ENCODE measurements around the gene RCSD1. TPM values are rescaled to one million over a fixed set of nuclear protein-coding genes. Genes with fewer than 3 reads are reported as not detected.
A peak's percentile ranks its signal among the peaks of the same experiment; 100 is the strongest.
"Not testable (repeated sequence)": the region's sequence is repeated elsewhere in the genome, so short reads cannot be mapped to it uniquely, and the experiment has no call there.

Gene RCSD1, protein sequence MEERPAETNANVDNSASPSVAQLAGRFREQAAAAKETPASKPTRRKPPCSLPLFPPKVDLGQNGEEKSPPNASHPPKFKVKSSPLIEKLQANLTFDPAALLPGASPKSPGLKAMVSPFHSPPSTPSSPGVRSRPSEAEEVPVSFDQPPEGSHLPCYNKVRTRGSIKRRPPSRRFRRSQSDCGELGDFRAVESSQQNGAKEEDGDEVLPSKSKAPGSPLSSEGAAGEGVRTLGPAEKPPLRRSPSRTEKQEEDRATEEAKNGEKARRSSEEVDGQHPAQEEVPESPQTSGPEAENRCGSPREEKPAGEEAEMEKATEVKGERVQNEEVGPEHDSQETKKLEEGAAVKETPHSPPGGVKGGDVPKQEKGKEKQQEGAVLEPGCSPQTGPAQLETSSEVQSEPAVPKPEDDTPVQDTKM
- total RNA-seq = 3.7 TPM

DNA sequence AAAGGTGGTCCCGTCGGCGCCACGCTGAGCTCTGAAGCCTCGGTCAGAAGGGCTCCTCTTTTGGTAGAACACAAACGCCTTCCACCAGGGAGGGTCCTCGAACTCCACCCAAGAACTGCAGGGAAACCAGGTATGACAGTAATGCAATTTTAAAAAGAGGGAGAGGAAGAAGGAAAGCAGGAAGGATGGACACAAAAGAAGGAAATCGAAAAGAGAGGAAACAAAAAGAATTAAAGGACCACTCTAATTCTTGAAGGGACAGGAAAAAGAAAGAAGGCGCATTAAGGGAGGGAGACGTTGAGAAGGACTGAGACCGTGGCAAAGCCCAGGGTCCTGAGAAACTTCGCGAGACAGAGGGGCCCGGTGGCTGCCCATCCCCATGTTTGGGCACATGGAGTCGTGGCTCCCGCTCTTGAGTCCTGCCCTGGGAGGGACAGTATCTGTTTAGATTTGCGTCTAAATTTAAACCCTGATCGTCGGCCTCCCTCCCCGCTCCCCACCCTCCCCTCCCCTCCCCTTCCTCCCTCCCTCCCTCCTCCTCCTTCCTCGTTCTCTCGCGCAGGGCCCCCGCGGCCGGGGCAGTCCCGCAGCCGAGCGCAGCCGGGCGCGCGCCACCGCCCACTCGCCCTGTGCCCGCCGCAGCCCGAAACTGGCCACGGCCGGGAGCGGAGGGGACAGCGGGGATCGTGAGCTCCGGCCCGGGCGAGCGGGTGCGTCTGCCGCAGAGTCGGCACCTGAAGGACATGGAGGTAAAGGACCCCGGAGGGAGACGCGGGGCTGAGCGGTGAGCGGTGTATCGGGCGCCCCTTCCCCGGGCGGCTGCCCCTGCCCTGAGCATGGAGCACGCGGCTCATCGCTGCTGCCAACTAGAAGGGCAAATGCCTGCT, at the start of gene RCSD1:
Gene RCSD1 (plus strand): TSS at position 552 of the 887 bp plus-strand sequence. CDS start 192 bp downstream, at position 744.
- peak; percentile 75 for ATAC-seq
- no peak for DNase-seq (ENCODE audit: low spot score)

DNA sequence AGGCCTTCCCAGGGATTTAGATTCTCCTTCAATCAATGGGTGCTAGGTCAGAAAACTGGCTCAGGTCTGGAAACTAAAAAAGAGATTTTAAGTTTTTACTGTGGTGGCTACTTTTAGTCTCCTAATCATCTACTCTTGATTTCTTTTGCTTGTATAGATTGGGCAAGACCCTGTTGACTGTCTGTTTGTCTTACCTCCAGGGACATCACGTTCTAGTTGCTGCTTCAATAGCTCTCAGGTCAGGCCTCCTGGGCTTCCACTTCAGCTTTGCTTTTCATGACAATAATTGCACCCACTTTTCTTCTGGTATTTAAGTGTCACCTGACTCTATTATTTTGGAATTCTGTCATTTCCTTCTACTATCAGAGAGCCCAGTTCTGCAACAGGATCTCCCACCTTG, 48.0 kb upstream of the RCSD1 start:
- ATAC-seq (peak; percentile 89), DNase-seq (ENCODE audit: low spot score) (no peak)

DNA sequence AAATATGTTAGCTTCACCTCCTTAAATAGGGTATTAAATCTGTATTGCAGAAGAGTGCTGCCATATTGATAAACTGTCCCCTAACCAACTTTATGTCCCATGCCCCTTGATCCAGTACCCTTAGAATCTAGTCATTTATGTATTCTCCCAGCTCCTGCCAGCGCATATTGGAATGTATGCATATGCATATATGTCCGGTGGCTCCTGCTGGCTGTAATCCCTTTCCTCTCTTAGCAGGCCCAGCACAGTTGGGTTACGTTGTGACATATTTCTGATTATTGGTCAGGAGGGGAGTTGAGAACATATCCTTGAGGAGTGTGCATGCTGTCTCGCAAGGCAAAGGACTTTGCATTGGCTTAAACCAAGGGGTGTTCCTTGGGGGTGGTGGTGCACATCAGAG, 47.3 kb upstream of the RCSD1 start:
- ATAC-seq = no peak
- no peak for DNase-seq (ENCODE audit: low spot score)

DNA sequence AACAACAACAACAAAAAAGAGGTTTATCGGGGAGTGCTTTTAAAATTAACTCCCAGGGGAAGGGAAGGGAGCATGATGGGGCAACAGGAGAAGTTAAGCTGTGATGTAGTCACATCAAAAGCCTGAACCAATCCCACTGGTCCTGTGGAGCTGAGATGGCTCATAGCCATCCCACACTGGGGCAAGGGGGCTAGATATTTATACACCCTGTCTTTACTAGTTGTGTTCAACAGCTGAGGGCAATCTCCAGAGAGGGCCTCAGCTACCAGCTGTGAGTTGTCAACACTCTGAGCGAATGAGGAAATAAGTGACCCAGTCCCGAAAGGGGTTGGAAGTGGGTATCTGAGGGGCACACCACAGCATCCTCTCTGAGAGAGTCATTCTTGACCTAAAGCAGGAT, 45.5 kb upstream of the RCSD1 start:
- ATAC-seq = no peak
- no peak for DNase-seq (ENCODE audit: low spot score)

DNA sequence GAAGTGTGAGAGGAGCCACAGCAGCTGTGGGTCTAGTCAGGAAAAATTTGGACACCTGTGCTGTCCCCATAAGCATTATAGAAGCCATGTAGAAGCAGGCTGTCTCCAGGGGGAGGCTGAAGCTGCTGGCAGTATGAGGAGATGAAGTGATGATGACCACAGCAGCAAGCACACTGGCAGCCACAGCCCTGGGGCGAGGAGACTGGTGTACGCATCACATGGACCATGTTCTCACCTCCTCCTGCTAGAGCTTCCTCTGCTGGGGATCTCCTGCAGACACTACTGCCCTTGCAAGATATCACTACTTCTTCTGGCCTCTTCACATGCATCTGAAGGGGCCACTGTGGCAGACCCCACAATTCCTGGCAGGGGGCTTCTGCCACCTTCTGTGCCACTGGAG, 42.7 kb upstream of the RCSD1 start:
- ATAC-seq = no peak

DNA sequence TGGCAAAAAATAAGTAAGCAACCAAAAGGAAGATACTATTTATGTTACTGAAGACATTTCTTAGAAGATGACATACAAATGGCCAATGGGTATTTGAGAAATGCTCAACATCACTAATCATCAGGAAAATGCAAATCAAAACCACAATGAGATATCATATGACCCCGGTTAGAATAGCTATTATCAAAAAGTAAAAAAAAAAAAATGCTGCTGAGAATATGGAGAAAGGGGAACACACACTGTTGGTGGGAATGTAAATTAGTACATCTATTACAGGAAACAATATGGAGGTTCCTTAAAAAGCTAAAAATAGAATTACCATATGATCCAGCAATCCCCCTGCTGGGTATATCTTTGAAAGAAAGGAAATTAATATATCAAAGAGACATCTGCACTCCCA, 42.2 kb upstream of the RCSD1 start:
- no peak for DNase-seq (ENCODE audit: low spot score)
- no peak for ATAC-seq

More for the DNA sequence above, 42.7 kb upstream of the RCSD1 start:
- no peak for DNase-seq (ENCODE audit: low spot score)

DNA sequence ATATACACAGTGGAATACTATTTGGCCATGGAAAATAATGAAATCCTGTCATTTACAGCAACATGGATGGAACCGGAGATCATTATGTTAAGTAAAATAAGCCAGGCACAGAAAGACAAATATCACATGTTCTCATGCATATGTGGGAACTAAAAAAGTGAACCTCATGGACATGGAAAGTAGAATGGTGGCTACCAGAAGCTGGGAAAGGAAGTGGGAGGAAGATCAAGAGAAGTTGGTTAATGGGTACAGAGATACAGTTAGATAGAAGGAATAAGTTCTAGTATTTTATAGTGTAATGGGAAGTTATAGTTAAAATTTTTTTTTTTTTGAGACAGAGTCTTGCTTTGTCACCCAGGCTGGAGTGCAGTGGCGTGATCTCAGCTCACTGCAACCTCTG, 41.7 kb upstream of the RCSD1 start:
- no peak for DNase-seq (ENCODE audit: low spot score)
- ATAC-seq = no peak

DNA sequence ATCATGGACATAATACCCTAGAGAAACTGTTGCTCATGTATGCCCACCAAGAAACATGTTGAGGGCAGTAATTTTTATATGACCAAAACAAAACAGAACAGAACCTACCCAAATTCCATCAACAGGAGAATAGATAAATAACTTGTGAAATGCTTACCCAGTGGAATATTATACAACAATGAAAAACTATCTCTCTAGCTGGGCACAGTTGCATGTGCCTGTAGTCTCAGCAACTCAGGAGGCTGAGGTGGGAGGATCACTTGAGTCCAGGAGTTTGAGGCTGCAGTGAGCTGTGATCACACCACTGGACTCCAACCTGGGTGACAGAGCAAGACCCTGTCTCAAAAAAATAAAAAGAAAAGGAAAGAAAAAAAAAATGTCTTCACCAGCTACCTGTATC, 37.6 kb upstream of the RCSD1 start:
- no peak for DNase-seq (ENCODE audit: low spot score)
- no peak for ATAC-seq

DNA sequence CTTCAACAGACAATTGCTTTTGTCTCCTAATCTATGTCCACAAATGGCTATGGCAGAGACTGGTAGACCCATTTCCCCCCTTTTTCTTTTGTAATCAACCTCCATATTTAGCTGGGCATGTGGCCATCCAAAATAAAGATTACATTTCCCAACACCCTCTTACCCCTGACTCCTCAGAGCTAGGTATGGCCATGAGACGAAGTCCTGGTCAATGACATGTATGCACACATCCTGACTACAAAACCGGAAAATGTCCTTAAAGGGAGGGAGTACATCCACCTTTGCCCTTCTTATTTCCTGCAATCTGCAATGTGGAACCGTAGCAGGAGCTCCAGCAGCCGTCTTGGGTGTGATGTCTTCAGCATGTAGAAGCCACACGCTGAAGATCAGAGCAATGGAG, 36.2 kb upstream of the RCSD1 start:
- no peak for ATAC-seq
- DNase-seq (ENCODE audit: low spot score) = no peak

DNA sequence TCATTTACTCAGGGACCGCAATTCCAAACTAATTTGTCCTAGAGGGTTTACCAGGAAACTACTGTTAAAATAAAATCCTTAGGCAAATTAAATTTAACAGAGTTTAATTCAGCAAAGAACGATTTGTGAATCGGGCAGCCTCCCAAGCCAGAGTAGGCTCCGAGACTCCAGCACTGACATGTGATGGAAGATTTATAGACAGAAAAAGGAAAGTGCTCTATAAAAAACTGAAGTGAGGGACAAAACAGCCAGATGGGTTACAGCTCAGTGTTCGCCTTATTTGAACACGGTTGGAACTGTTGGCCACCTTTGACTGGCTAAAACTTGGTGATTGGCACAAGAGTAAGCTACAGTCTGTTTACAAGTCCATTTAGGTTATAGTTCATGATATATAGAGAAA, 35.2 kb upstream of the RCSD1 start:
- DNase-seq (ENCODE audit: low spot score) (no peak), ATAC-seq (no peak)

DNA sequence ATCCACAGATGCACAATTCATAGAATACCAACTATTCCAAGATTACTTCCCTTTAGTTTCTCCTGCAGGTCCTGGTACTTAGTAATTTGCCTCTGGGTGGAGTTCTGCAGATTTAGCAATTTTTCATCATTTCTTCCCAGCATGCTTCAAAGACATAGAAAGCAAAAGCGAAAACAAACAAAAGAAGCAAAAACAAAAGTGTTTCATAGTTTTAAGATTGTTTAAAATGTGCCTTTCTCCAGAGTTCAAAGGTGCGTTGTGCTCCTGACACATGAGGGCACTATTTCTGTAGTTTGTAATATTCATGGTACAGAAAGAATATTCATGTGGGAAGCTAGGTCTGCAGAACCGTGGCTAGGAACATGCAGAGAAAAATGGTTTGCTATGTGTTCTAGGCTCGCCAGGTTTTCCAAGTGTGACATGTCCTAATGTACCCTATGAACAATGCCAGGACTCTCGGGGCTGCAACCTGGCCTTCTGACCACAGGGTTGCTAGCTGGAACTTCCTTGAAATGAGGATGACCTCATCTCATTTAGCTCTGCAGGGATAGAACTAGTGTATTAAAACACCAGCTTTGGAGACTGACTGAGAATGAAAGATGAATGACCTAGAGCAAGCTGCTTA, 30.0 kb upstream of the RCSD1 start:
- ATAC-seq (peak; percentile 90), DNase-seq (ENCODE audit: low spot score) (peak; percentile 69)

DNA sequence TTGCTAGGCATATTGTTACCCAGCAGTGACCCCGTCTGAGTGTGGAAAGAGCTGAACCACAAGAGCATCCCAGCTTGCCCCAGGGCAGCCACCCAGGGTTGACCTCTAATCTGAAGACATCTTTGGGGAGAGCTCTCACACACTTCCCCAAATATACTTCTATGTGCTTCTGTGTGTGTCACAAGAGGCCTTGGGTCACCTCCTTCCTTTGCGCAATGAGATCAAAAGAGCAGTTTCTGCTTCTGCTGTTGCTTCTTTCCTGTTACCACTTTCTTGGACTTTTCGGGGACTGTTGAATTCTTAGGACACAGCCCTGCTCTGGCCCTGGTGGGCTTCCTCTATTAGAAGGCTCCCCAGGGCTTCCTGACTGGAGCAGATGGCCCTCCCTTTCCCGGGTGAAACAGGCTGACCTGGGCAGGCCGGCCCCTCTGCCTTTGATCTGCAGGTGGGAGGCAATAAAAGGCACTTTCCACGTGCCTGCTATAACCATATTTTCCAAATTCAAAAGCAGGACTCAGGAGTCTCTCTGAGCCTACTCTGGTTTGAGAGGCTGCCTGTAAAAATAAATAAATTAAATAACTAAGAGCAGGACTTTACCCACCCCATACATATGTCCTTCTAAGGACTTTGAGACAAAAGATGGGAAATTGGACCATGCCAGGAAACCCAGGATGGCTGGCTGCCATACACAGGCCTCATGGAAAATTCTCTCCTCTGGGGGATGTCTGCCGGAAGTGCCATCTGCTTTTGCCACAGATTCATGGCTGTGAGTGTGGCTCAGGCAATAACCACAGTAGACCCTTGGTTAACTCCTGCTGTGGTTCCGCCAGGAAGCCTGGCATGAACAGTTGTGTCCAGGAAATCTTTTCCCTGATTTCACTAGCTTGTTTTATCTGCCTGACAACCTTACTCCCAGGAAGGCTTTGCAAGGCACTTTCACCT, 28.3 kb upstream of the RCSD1 start:
- ATAC-seq (peak; percentile 46), DNase-seq (ENCODE audit: low spot score) (peak; percentile 51)

DNA sequence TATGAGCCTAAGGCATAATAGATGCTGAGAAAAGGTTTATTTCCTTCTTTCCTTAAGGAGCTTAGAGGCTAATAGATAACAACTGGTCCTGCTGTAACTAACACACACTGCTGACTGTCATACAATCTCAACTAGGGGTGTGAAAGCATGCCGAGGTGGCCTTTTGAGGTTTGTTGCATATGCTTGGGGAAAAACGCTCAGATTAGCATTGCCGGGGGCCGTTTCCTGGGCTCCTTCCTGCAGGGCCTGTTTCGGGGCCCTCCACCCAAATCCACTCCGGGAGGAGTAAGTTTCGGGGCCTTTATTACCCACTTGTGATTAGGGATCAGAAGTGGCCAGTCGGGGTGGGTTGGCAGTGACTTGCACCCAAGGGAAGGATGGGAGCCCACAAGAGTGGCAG, 27.2 kb upstream of the RCSD1 start:
- ATAC-seq (no peak), DNase-seq (ENCODE audit: low spot score) (no peak)

DNA sequence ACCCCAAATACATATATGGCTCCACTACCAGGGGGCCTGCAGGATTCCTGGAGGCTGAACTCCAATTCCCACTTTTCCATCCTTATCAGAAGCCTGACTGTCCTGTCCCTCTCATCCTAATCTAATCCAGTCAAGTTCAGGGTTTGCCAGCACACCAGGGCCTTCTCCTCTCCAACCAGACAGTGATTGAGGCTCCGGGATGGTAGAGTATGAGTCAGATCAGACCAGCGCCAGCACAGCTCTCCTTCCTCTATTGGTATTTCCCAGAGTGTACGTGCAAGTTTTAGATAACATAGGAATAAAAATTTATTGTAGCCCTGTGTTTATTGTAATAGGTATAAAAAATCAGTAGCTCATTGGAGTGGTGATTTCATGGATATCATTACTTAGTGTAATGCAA, 24.5 kb upstream of the RCSD1 start:
- DNase-seq (ENCODE audit: low spot score) = no peak
- no peak for ATAC-seq

DNA sequence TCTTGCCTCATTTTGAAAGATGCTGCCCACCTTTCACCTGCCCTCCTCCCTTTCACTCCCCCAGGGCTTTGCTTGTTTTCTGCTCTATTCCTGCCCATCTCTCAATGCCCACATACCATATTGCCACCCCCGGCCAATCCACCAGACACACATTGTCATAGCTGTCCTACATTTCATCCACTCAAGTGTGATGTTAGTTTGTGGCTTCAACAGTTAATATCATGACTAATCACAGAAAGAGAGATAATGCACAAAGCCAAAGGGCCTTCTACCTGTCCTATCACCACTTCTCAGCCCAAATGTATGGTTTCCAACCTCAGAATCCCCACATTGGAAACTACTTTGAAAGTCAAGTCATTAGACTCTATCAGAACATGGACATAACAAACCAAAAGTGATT, 18.0 kb upstream of the RCSD1 start:
- ATAC-seq (no peak), DNase-seq (ENCODE audit: low spot score) (no peak)

DNA sequence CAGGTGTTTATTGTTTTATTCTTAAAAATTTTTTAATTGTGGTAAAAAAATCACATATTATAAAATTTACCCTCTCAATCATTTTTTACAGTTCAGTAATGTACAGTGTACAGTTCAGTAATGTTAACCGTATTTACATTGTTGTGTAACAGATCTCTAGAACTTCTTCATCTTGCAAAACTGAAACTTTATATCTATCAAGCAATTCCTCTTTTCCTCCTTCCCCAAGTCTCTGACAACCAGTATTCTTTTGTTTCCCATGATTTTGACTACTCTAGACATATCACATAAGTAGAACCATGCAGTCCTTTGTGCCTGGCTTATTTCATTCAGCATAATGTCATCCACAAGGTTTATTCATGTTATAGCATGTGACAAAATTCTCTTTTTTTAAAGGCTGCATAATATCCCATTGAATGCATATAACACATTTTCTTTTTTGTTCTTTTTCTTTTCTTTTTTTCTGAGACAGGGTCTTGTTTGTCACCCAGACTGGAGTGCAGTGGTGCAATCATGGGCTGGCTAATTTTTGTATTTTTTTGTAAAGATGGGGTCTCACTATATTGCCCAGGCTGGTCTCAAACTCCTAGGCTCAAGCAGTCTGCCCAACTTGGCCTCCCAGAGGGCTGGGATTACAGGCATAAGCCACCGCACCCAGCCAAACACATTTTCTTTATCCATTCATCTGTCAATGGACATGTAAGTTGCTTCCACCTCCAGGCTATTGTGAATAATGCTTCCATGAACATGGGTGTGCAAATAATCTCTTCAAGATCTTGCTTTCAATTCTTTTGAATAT, 17.2 kb upstream of the RCSD1 start:
- ATAC-seq = no peak

DNA sequence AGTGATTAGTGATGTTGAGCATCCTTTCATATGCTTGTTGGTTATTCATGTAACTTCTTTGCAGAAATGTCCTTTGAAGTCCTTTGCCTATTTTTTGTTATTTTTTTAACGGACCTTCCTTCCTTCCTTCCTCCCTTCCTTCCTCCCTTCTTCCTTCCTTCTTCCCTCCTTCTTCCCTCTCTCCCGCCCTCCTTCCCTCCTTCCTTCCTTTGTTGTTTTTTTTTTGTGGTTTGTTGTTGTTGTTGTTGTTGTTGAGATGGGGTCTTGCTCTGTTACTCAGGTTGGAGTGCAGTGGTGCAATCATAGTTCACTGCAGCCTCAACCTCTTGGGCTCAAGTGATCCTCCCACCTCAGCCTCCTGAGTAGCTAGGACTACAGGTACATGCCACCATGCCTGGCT, 16.0 kb upstream of the RCSD1 start:
- ATAC-seq; DNase-seq (ENCODE audit: low spot score): not testable (repeated sequence)

More for the DNA sequence above, 17.2 kb upstream of the RCSD1 start:
- DNase-seq (ENCODE audit: low spot score) = no peak

DNA sequence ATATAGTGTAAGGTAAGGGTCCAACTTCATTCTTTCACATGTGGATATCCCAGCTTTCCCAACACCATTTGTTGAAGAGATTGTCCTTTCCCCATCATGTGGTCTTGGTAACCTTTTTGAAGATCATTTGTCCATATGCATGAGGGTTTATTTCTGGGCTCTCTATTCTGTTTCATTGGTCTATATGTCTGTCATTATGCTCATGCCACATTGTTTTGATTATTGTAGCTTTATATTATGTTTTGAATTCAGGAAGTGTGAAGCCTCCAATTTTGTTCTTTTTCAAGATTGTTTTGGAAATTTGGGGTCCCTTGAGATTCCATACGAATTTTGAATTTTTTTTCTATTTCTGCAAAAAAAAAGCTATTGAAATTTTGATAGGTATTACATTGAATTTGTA, 15.2 kb upstream of the RCSD1 start:
- ATAC-seq (no peak), DNase-seq (ENCODE audit: low spot score) (no peak)

DNA sequence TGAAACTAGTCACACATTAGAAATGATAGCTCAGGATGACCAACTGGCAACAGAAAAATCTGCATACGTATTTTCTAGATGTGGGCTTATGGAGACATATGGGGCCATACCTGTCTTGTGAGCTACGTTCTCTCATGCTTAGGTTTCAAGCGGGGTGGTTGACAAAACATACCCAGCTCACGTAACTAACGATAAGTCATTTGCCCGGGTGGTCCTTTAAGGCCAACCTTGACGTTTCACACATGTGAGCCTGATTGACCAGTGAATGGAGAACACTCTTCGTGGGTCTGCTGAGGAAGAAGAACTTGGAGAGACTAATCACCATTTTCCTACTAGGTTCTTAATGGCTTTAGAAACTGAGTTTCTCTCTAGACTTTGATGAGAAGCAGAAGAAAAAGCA, 13.5 kb upstream of the RCSD1 start:
- ATAC-seq (no peak), DNase-seq (ENCODE audit: low spot score) (no peak)

Data from left lobe of liver (tissue), 2 donors.